WTC11 (cell line): ENCODE data around the gene ABHD16B. TPM values are rescaled to one million over a fixed set of nuclear protein-coding genes. Genes with fewer than 3 reads are reported as not detected.

ENCODE experiments used
- ATAC-seq: fragments of 200-7000 bp; cut with Tn5 transposase; 2 replicates; pipeline ENCODE4 v1.10.0; 2021; ENCODE audit warnings: mild to moderate bottlenecking, moderate library complexity
- CTCF ChIA-PET: fragments of 300-600 bp; sonication (Branson Sonifier 250); formaldehyde crosslinking; loops from one replicate; lab custom pipeline; 2021; ENCODE audit warnings: antibody characterized with exemption; lab: Charles Lee
- POLR2A ChIA-PET: fragments of 350-600 bp; sonication (Branson Sonifier 250); formaldehyde crosslinking; loops from one replicate; lab custom pipeline; 2021; ENCODE audit warnings: antibody characterized with exemption; lab: Charles Lee
- DNase-seq: peaks from one replicate; pipeline ENCODE4 v3.0.0; 2021; ENCODE audit warnings: low spot score
- H3K27ac Mint-ChIP-seq: 2 replicates; pipeline ENCODE4 v1.8.0; 2021; ENCODE audit warnings: mixed read lengths
- H3K27me3 Mint-ChIP-seq: 2 replicates; pipeline ENCODE4 v1.8.0; 2021; ENCODE audit warnings: low read depth, mild to moderate bottlenecking, moderate library complexity, mixed read lengths
- H3K36me3 Mint-ChIP-seq: 2 replicates; pipeline ENCODE4 v1.8.0; 2021; ENCODE audit warnings: mixed read lengths
- H3K4me1 Mint-ChIP-seq: 2 replicates; pipeline ENCODE4 v1.8.0; 2022; ENCODE audit warnings: mixed read lengths
- H3K4me3 Mint-ChIP-seq: 2 replicates; pipeline ENCODE4 v1.8.0; 2021; ENCODE audit warnings: mild to moderate bottlenecking, moderate library complexity, mixed read lengths
- H3K9me3 Mint-ChIP-seq: 2 replicates; pipeline ENCODE4 v1.8.0; 2021; ENCODE audit warnings: mixed read lengths
- AR ChIP-seq: fragments of 250-450 bp; sonication (Bioruptor Pico); IDR thresholded peaks from 2 replicates; pipeline ENCODE4 v1.9.0; 2021; ENCODE audit warnings: mild to moderate bottlenecking
- ATF1 ChIP-seq: sonication (generic); formaldehyde crosslinking; IDR thresholded peaks from 2 replicates; pipeline ENCODE4 v1.8.1; 2023; ENCODE audit warnings: mild to moderate bottlenecking, moderate library complexity, missing genetic modification reagents
- E2F4 ChIP-seq: sonication (generic); formaldehyde crosslinking; IDR thresholded peaks from 2 replicates; pipeline ENCODE4 v1.8.1; 2022; ENCODE audit warnings: low read depth, mild to moderate bottlenecking, moderate library complexity, missing genetic modification reagents, borderline replicate concordance
- ERG ChIP-seq: fragments of 250-450 bp; sonication (Bioruptor Pico); IDR thresholded peaks from 2 replicates; pipeline ENCODE4 v1.8.0; 2021; ENCODE audit warnings: mild to moderate bottlenecking
- FOXK1 ChIP-seq: sonication (generic); formaldehyde crosslinking; IDR thresholded peaks from 2 replicates; pipeline ENCODE4 v1.8.0; 2022; ENCODE audit warnings: mild to moderate bottlenecking, moderate library complexity, missing genetic modification reagents
- FOXP4 ChIP-seq: sonication (generic); formaldehyde crosslinking; IDR thresholded peaks from 2 replicates; pipeline ENCODE4 v1.8.0; 2022; ENCODE audit warnings: mild to moderate bottlenecking, missing genetic modification reagents
- HMGXB4 ChIP-seq: sonication (generic); formaldehyde crosslinking; IDR thresholded peaks from 2 replicates; pipeline ENCODE4 v1.8.1; 2023; ENCODE audit warnings: mild to moderate bottlenecking, moderate library complexity, missing genetic modification reagents
- JUN ChIP-seq: sonication (generic); formaldehyde crosslinking; IDR thresholded peaks from 2 replicates; pipeline ENCODE4 v1.8.0; 2023; ENCODE audit warnings: mild to moderate bottlenecking, missing genetic modification reagents
- NFYB ChIP-seq: sonication (generic); formaldehyde crosslinking; conservative IDR thresholded peaks from 2 replicates; pipeline ENCODE4 v1.8.0; 2022; ENCODE audit warnings: low read depth, missing genetic modification reagents
- PREB ChIP-seq: sonication (generic); formaldehyde crosslinking; IDR thresholded peaks from 2 replicates; pipeline ENCODE4 v1.8.1; 2022; ENCODE audit warnings: mild to moderate bottlenecking, missing genetic modification reagents, moderate library complexity, borderline replicate concordance
- RELA ChIP-seq: sonication (generic); formaldehyde crosslinking; IDR thresholded peaks from 2 replicates; pipeline ENCODE4 v1.8.1; 2022; ENCODE audit warnings: missing genetic modification reagents, mild to moderate bottlenecking, borderline replicate concordance
- SOX15 ChIP-seq: fragments of 250-450 bp; sonication (Bioruptor Pico); IDR thresholded peaks from 2 replicates; pipeline ENCODE4 v1.9.0; 2021; ENCODE audit warnings: mild to moderate bottlenecking
- STAT6 ChIP-seq: sonication (generic); formaldehyde crosslinking; conservative IDR thresholded peaks from 2 replicates; pipeline ENCODE4 v1.8.1; 2023; ENCODE audit warnings: mild to moderate bottlenecking, low read depth, missing genetic modification reagents, moderate library complexity
- USF2 ChIP-seq: sonication (generic); formaldehyde crosslinking; IDR thresholded peaks from 2 replicates; pipeline ENCODE4 v1.8.1; 2023; ENCODE audit warnings: mild to moderate bottlenecking, missing genetic modification reagents, moderate library complexity
- ZMAT4 ChIP-seq: fragments of 250-450 bp; sonication (Bioruptor Pico); IDR thresholded peaks from 2 replicates; pipeline ENCODE4 v1.9.0; 2021; ENCODE audit warnings: mild to moderate bottlenecking
- ZNF263 ChIP-seq: sonication (generic); formaldehyde crosslinking; IDR thresholded peaks from 2 replicates; pipeline ENCODE4 v1.8.1; 2022; ENCODE audit warnings: low read depth, mild to moderate bottlenecking, moderate library complexity, missing genetic modification reagents
- ZNF416 ChIP-seq: fragments of 250-450 bp; sonication (Bioruptor Pico); IDR thresholded peaks from 2 replicates; pipeline ENCODE4 v1.9.0; 2021; ENCODE audit warnings: mild to moderate bottlenecking, inconsistent platforms
- ZNF671 ChIP-seq: fragments of 250-450 bp; sonication (Bioruptor Pico); IDR thresholded peaks from 2 replicates; pipeline ENCODE4 v1.8.0; 2021; ENCODE audit warnings: mild to moderate bottlenecking
- total RNA-seq: library from RNA; stranded (reverse); gene quantifications from 3 replicates; pipeline ENCODE4 v1.2.3, GENCODE V29; 2021

The ABHD16B gene
- total RNA-seq, 1 experiment from 2014 or later = 0.11 TPM

- TF ChIP-seq ZNF263 (0 out of 2 replicates have a peak, but pooled peaks have one; percentile 42), E2F4 (CRISPR knock-in tag) (no peak), ZMAT4 (CRISPR knock-in tag) (no peak), RELA (CRISPR knock-in tag) (peak; percentile 21; the same call in 1 of the 2 replicates), FOXK1 (peak; percentile 50; the same call in 1 of the 2 replicates), PREB (CRISPR knock-in tag) (0 out of 2 replicates have a peak, but pooled peaks have one; percentile 49), JUN (CRISPR knock-in tag) (no peak), NFYB (CRISPR knock-in tag) (0 out of 2 replicates have a peak, but pooled peaks have one; percentile 19), HMGXB4 (CRISPR knock-in tag) (peak; percentile 74; the same call in 1 of the 2 replicates)
Measured at GRCh38 chr20:63831993-63832686, 29.2 kb upstream of the ABHD16B start (continued).

- peaks cover 32% of the 10 kb centered on the region for H3K4me1 Mint-ChIP-seq
- POLR2A ChIA-PET = interaction anchor here (0.9 to 1.0 kb wide), 2 partner anchors 14 to 21 kb away, joined by 3 to 5 read pairs; no protein-coding TSS in a partner anchor
- CTCF ChIA-PET = interaction anchor here (0.8 to 1.4 kb wide), 3 partner anchors 25 to 59 kb away, joined by 3 to 8 read pairs (median 6); no protein-coding TSS in a partner anchor
- H3K4me3 Mint-ChIP-seq = no peak overlapping the region
- H3K27me3 Mint-ChIP-seq = peaks cover 32% of the 10 kb centered on the region
- DNase-seq = no peak
- no peak for ATAC-seq
- H3K9me3 Mint-ChIP-seq = no peaks in the 10 kb centered on the region
- no peak overlapping the region for H3K27ac Mint-ChIP-seq
- no peaks in the 10 kb centered on the region for H3K36me3 Mint-ChIP-seq
- TF ChIP-seq ERG (CRISPR knock-in tag) (no peak), ZNF416 (CRISPR knock-in tag) (no peak), FOXP4 (CRISPR knock-in tag) (no peak), ATF1 (CRISPR knock-in tag) (no peak), ZNF671 (CRISPR knock-in tag) (no peak), AR (CRISPR knock-in tag) (no peak), USF2 (CRISPR knock-in tag) (no peak), NFYB (CRISPR knock-in tag) (no peak), STAT6 (CRISPR knock-in tag) (no peak), JUN (CRISPR knock-in tag) (no peak), SOX15 (CRISPR knock-in tag) (no peak)
Measured at GRCh38 chr20:63833776-63834490, 27.4 kb upstream of the ABHD16B start.
